GM21381 (cell line): ENCODE measurements around the gene SCAF1.

Experiments used
- ATAC-seq: cut with Tn5 transposase; IDR thresholded peaks from one replicate; pipeline ENCODE4 v1.9.1; 2021; ENCODE audit warnings: mild to moderate bottlenecking, moderate library complexity; ENCODE audit not compliant: unreplicated experiment

Gene SCAF1

GRCh38 chr19:49704888-49705642, 63.1 kb downstream of the SCAF1 start:
- ATAC-seq, result no peak

DNA sequence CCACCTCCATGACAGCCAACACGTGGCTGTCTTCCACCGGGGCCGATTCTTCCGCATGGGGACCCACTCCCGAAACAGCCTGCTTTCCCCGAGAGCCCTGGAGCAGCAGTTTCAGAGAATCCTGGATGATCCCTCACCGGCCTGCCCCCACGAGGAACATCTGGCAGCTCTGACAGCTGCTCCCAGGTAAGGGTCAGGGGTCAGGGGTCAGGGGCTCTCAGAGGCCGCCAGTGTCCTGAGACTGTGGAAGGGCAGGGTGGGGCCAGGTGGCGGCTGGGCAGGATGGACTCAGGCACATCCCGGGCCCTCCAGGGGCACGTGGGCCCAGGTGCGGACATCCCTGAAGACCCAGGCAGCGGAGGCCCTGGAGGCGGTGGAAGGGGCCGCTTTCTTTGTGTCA, 63.9 kb downstream of the SCAF1 start:
- no peak for ATAC-seq
